NCI-H146 treated with DMSO at 0.1 percent for 48 hours (cell line): ENCODE data around the gene SSPN.

Experiments used
- DNase-seq: peaks from one replicate; lab custom pipeline; 2025; ENCODE audit not compliant: unreplicated experiment; lab: John Stamatoyannopoulos, UW

SSPN gene, protein sequence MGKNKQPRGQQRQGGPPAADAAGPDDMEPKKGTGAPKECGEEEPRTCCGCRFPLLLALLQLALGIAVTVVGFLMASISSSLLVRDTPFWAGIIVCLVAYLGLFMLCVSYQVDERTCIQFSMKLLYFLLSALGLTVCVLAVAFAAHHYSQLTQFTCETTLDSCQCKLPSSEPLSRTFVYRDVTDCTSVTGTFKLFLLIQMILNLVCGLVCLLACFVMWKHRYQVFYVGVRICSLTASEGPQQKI

DNA sequence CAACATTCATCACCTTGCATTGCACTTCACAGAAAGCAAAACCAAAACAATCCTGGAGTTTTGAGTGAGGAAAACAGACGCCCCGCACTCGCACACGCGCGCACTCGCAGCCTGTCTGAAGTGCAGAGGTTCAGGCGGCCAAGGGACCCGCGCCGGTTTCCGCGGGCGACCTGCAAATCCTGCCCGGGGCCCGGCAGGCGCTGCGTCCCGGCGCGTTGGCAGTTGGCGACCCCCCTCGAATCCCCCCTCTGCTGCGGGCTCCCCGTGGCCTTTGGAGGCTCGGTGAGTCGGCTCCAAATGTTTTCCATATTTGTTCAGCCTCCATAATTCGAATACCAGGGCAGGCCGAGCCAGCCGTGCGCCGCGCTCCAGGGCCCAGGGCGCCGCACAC is at the start of gene SSPN:
Gene SSPN (plus strand): TSS at position 324 of the 391 bp plus-strand sequence. CDS start 100 bp downstream, outside the sequence.
- no peak for DNase-seq

DNA sequence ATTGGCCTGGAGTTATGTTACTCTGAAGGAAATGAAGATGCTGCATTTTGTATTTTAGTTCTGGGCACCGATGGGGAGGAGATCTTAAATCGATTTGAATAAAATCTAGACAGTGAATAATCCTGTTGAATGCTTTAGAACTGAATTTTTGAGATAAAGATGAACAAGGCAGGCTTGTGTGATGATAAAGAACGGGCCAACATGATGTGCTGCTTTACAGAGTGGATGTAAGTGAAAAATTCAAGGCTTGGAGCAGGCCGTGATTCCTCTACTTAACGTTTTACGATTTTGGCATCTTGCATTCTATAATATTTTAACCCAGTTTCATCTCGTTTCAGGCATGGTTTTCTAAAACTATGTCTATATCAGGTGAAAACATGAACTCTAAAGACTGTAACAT is 47.1 kb upstream of the SSPN start:
- no peak for DNase-seq

DNA sequence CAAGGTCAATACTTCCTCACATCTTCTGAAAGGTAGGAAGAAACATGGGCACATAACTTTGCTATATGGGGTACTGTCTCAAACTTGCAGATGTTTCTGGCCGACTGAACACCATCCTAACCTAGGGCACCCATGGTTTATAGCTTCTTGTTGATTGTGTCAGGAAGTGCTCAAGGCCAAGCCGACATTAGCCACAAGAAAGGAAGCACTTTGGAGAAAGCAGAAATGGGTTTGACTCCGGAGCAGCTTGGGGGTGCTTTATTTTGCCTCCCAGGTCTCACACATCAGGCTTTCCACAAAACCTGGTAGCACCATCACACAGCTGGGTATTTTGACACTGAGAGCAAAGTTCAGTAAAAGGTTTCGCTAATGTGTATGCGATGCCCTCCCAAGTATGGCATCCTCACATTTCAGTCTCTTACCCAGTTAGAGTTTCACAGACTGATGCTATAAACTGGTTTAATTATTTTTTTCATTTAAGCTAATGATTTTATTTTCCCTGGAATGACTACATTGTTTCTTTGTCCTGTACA is 45.3 kb upstream of the SSPN start:
- DNase-seq: no peak

DNA sequence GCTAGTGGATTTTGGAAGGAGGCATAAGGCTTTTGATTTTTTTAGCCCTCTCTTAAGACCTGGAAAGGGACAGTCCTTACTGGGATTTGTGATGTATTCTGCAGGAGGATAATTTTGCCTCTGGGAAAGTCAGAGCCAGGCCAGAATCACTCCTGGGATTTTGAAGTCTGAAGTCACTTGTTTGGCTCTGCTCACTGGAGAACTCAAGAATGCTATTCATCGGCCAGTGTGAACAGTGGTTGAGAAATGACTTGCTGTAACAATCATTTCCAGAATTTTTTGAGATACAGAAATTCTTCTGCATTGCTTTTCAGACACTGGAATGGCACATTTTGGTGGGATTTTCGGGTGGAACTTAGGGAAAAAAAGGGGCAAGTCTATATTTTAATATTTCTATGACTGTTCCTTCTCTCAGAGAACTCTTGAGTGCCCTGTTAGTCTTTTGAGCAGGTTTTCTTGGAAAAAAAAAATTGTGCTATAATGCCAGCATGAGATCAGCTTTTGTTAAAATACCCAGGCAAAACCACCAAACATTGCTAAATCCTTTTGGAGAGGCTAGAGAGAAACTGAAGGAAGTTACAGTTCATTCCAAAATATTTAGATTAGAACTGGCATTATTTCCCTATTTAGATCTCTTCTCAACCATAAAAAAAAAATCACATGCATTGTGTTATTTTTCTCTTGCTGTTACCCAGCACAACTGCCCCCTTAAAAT is 44.5 kb upstream of the SSPN start:
- no peak for DNase-seq

DNA sequence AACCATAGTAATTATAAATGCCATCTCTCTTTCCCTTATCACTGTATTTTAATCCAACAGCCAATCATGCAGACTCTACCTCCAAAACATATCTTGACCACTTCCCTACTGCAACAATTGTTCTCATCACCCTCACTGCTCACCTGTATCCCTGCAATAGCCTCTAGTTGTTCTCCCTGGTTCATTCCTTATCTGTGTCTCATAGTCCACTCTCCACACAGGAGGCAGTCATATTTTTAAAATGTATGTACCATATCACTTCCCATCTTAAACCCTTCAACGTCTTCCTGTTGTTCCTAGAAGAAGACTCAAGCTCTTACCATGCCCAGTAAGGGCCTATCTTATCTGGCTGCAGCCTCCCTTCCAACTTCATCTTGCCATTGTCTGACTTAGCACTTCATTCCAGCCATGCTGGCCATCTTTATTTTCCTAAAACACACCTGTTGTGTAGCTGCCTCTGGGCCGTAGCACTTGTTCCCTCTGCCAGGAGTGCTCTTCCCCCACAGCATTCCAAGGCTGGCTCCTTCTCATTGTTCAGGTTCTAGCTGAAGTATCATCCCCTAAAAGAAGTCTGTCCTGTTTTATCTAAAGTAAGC is 42.8 kb upstream of the SSPN start:
- DNase-seq: no peak

DNA sequence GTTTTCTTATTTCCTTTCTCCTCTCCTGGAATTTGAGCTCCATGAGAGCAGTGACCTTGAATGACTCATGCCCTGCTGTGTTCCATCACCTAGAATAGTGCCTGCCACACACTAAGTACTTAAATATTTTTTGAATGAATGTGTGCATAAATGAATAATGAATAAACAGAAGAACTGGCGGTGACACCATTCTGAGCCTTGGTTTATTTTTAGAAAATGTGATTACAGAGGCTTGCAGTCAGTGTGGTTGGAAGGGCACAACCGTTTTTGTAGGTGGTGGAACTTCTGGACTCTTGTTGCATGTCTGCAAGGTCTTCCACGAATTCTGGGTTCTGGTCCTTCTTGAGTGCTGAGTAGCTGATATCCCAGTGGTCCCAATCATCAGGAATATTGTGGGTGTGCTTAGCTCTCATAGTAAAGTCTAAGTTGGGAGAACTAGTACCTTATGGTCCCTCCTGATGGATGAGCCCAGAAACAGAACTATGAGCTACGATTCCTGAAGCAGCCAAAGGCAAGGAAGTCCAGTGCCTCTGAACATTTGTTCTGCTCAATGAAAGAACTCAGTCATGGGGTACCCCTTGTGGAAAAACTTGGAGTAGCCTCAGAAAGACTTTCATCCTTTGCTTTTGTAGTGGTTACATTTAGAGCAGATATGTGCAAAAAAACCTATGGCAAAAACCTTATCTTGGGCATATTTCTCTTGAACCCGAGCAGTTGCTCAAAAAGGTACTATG is 41.8 kb upstream of the SSPN start:
- no peak for DNase-seq

DNA sequence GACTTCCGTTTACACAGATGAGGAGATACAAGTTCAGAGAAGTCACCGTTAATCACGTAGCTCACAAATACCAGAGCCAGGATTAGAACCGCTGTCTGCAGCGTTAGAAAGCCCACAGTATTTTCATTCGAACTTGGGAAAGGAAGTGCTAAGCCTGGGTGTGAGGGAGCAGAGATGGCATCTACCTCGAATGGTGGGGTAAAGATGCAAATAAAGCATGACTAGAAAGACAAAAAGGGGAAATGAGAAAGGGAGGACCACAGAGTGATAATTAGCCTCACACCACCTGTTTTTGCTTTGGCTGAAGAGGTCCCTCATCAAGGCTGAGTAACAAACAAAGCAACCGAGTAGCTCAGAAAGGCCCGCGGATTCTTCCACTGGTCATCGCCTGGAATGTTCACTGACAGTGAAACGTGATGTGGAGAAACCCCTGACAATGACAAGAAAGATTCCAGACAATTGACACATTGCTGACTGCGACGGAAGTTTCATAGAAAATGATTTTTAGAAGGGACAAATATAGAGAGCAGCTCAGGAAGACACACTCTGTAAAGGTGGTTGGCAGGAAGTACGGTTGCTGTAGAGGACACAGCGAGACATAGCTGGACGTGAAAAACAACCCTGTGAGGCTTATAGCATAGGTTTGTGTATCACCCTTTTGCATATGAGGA is 39.0 kb upstream of the SSPN start:
- DNase-seq: no peak

DNA sequence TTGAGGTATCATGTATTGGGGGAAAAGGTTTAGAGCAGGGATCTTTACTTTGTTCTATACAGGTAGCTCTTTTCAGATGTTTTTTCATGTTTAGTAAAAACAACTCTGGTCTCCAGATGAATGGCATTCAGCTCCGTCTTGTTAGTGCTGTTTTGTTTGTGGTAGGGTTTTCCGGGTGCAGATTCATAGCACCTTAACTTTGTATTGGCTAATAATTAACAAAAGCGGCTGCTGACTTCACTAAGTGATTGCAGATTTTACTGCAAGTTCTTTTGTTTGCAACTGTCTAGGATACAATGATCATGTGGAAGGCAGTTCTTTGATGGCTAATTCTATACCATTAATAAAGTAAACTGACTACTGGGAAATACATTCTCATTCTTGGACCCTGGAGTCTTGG is 38.4 kb upstream of the SSPN start:
- no peak for DNase-seq

DNA sequence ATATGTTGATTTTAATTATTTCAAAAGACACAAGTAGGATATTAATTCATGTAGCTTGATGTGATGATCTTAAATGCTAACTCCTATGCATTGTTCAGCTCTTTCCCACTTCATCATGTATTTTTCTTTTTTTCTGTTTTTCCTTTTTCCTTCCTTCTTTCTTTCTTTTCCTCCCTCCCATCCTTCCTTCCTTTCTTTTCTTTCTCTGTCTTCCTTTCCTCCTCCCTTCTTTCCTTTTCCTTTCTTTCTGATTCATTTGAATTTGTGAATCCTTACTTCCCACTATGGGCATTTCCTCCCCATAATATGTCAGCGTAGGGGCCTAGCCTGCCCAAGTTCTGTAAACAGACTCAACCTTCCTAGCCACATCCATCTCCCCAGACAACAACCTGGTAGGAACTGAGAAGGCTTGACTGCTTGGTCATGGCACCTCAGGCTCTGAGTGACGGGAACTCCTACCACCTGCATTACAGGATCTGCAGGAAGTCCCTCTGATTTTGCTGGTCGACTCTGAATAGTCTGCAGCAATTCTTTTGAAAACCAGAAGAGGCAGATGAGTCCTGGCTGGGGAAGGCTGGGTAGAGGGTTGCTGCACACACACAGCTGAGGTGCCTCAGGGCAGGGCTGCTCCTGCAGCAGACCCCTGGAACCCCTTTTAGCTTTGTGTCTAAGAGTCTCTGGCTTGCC is 37.2 kb upstream of the SSPN start:
- no peak for DNase-seq

DNA sequence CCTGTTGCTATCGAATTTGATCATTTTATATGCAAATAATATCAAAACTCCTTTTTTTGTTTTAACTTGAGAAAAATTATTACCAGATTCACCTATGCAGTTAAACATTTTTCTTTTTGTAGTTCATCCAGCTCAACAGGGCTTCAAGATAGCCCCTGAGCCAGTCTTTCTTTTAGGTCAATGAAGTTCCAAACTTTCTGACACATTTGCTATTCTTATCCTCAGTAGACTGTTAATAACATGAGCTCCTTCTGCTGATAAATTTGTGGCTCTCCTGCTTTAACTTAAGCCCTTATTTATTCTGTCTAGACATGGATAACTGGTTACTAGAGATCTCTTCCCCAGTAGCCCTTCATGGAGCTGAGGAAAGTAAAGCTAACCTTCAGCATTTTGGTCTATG is 33.2 kb upstream of the SSPN start:
- no peak for DNase-seq

DNA sequence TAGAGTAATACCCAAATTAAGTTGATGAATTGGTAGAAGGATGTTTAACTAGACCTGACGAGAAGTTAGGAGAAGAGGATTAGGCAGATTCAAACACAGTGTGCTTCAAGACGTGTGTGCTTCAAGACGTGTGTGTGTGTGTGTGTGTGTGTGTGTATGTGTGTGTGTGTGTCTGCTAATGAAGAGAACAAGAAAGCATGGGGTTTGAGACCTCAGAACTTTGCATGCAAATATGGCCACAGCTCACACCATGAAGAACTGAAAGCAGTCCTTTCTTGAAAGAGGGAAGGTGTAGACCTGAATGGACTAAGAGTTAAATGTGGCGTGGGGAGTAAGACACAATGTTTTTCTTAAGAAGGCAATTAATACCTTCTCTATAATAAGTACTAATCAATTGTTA is 32.5 kb upstream of the SSPN start:
- no peak for DNase-seq

DNA sequence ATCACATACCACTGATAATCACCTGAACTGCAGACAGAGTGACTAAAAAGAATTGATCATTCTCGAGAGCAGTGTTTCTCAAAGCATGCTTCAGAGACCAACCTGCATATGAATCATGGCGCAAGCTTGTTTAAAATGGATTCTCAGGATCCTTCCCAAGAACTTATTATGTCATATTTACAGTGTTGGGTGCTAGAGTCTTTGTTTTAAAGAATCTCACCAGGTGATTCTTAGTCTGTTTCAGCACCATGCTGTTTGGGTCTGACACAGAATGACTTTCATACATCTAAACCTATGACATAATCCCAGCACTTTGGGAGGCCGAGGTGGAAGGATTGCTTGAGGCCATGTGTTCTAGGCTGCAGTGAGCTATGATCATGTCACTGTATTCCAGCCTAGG is 31.3 kb upstream of the SSPN start:
- no peak for DNase-seq

DNA sequence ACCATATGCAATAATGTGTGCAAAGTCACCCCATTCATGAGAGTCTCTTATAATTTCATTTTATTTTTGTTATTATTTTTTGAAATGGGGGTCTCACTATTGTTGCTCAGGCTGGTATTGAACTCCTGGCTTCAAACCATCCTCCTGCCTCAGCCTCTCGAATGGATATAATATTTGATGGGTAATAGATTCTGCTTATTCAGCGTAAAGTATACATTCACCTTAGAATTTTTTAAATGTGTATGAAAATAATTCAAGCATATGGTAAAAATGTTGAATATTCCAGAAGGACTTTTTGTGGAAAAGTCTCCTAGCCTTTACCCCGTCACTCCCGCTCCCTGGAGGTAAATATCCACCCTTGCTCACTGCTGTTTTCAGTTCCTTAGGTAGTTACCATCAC is 23.4 kb upstream of the SSPN start:
- DNase-seq: no peak

DNA sequence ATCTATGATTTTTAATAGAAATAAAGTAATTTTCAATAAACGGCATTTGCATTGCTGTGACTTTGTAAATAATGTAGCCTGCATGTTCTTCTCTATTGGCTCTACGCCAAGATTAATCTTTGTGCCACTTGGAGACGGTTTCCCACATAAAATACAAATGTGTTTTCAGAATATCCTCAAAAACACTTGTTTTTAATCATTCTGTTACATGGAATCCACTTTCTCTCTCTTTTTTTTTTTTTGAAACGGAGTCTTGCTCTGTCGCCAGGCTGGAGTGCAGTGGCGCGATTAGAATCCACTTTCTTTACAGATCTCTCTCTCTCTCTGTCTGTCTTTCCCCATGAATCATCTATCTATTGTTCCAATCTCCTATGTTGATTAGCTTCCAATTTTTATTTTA is 22.8 kb upstream of the SSPN start:
- no peak for DNase-seq

DNA sequence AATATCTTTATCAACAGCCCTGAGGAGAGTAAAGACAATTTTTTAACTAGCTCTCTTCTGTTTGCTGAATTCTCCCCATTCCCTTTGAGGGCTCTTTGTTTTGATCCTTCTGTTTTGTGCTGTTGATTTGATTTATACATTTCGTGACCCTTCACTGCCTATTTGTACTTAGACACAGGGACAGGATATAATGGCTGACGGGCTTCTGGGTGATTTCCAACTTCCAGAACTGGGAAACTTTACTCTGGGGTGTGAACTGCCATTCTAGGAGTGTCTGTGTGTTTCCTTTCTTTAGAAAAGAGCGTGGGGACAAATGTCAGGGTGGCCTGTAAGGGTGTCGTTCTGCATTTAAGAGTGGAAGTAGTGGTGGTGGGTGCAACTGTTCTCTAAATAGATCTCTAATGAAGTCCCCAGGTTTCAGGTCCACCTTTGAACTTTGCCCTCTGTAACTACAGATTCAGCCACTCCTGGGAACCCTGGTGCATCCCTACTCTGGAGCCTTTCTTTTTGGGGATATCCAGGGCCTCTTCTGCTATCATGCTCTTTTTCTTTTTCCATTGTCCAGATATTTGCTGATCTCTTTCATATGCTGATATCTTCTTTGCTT is 22.3 kb upstream of the SSPN start:
- DNase-seq: no peak

DNA sequence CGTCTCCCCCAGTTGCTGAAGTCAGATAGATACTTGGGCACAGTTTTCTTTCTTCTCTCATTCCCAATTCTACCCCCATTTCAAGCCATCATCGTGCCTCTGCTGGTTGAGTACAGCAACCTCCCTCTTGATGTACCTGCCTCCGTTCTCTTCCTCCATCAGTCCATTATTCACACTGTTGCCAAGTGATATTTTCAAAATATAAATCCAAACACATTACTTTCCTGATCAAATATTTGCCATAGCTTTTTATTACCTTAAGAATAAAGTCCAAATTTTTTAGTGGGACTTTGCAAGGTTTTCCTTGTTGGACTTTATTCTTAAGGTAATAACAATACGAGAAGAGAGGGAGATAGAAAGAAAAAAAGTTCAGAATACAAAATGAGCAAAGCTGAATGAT is 18.6 kb upstream of the SSPN start:
- DNase-seq: no peak

DNA sequence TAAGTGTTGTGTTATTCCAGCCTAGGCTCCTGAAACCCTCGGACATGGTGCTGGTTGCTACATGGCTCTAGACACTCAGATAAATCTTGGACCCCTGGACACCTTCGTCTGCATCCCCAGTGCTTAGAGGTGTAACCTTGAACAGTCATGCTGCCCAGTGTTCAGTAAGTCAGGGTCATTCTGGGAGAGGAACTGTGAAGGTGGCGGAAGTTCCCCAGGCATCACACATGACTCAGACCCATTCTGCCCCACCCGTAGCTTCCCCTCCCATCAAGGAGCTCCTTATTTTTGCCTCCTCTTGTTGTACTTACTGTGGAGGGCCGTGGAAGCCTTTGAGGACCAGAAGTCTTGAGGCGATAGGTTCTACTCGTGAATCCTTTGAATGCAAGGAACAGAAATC is 18.1 kb upstream of the SSPN start:
- DNase-seq: no peak

DNA sequence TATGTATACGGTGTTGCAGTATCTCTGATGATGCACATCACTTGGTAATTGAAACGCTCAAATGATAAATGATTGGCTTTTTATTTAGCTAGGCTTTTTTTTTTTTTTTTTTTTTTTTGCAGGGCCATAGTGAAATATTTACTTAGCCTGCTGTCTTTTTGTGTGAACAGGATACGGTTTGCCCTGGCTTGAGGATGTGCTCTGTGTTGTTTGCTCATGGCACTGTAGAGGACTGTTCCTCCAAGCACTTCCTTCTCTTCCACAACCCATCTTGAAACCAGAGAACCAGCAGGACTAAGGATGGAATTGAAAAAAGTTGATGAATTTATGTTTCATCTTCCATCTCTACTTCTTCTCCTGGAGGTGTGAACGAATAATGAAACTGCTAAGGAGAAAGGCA is 15.5 kb upstream of the SSPN start:
- DNase-seq: no peak

DNA sequence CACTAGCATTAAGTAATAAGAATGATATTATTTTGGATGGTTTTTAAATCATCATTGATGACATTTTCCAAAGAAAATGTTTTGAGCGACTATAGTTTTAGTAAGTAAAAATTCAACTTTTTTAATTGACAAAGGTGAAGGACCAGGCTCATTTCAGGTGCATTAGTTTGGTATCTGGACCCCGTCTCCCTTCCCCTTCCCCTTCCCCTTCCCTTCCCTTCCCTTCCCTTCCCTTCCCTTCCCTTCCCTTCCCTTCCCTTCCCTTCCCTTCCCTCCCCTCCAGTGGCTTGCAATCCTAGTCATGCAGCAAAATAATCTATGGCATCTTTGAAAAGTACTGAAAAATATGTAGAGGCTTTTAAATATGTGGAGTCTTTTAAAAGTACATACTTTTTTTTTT is 13.0 kb upstream of the SSPN start:
- no peak for DNase-seq
